ENCODE measurements around the gene TMEM185B. TPM values are rescaled to one million over a fixed set of nuclear protein-coding genes. Genes with fewer than 3 reads are reported as not detected.

Gene TMEM185B
- total and polyA plus RNA-seq, 2 of the 4 experiments (the other 2 are of a cell fraction) = 17.7 to 26.1 TPM

- Histone ChIP-seq H3K18ac (ENCODE audit: low read depth, low read length) (no peak overlapping the region), H3K9me3 (ENCODE audit: control insufficient read depth, insufficient read depth, low read length) (no peaks in the 10 kb centered on the region), H3K23ac (ENCODE audit: low read depth, low read length) (no peak overlapping the region), H3K4me3 (ENCODE audit: insufficient read depth, low read depth, low read length) (no peak overlapping the region), H3K79me1 (ENCODE audit: low read depth in 1 of 2, low read length in 2 of 2) (no peaks in the 10 kb centered on the region), H3K56ac (ENCODE audit: extremely low read depth, insufficient read depth, low read length) (no peak overlapping the region), H4K91ac (ENCODE audit: insufficient read depth, low read depth, low read length) (no peak overlapping the region), H3K27ac (ENCODE audit: insufficient read depth, low read length) (no peak overlapping the region), H3K9me1 (ENCODE audit: insufficient read depth, low read length) (no peaks in the 10 kb centered on the region), H3K4ac (ENCODE audit: low read depth, low read length) (no peak overlapping the region), H3K4me2 (ENCODE audit: low read depth, low read length) (no peak overlapping the region), H4K8ac (ENCODE audit: low read depth in 2 of 2, low read length in 2 of 2) (no peak overlapping the region), H2AFZ (replicated peaks; ENCODE audit: low read length, poor library complexity) (no peak overlapping the region), H2BK15ac (ENCODE audit: low read depth, low read length) (no peak overlapping the region), H3K14ac (replicated peaks; ENCODE audit: low read depth, low read length) (no peak overlapping the region), H4K20me1 (ENCODE audit: insufficient read depth, low read length) (no peaks in the 10 kb centered on the region; the same call in 1 of the 2 replicates), H2BK5ac (ENCODE audit: low read depth, low read length, poor library complexity, severe bottlenecking) (no peak overlapping the region), H2BK20ac (ENCODE audit: low read depth, low read length) (no peak overlapping the region), H4K5ac (ENCODE audit: low read depth, low read length) (no peak overlapping the region), H3K27me3 (ENCODE audit: control insufficient read depth, insufficient read depth, low read length) (peaks cover under 1% of the 10 kb centered on the region; the same call in 1 of the 2 replicates), H2BK120ac (ENCODE audit: low read depth, low read length) (no peak overlapping the region), H3K9ac (ENCODE audit: low read depth, low read length) (no peak overlapping the region), H2AK5ac (ENCODE audit: low read depth, low read length) (no peak overlapping the region), H3K4me1 (ENCODE audit: control insufficient read depth, insufficient read depth, low read length) (no peaks in the 10 kb centered on the region), H3K36me3 (ENCODE audit: control insufficient read depth, insufficient read depth, low read length) (no peaks in the 10 kb centered on the region), H2AK9ac (replicated peaks; ENCODE audit: low read depth, low read length, poor library complexity) (no peak overlapping the region)
- intact Hi-C loops (cut with micrococcal nuclease) (no loop called here), in situ Hi-C loops (cut with MboI; ENCODE audit: low sequenced_read_pairs) (no loop called here), dilution Hi-C loops (cut with HindIII; ENCODE audit: low sequenced_read_pairs, unreplicated experiment) (no loop called here)
- 77% methylated on average over 3 of the region's 10 CpGs; no CpG with 5 or more reads in 1 of the 2 experiments for WGBS, 2 experiments (ENCODE audit: extremely low coverage in 2 of 2, insufficient read length in 1 of 2)
- ATAC-seq (ENCODE audit: low read depth) = no peak
- BruUV-seq (replicated peaks) = no TSS peak
- POLR2A ChIA-PET (ENCODE audit: unreplicated experiment) = no interaction called here
- no peak for DNase-seq
- CTCF ChIA-PET = no interaction called here
- no peak for TF ChIP-seq MXI1 (IDR thresholded peaks at IDR 0.05; ENCODE audit: borderline replicate concordance, low read depth, low read length)
- TF ChIP-seq FOS (IDR thresholded peaks at IDR 0.05; ENCODE audit: low read depth, low read length) = no peak
- no peak for TF ChIP-seq MAZ (IDR thresholded peaks at IDR 0.05; ENCODE audit: borderline replicate concordance, low read depth, low read length)
- no peak for TF ChIP-seq BHLHE40 (IDR thresholded peaks at IDR 0.05; ENCODE audit: low read depth, low read length)
- no peak for TF ChIP-seq SMC3 (IDR thresholded peaks at IDR 0.05; ENCODE audit: low read depth, low read length)
- no peak for TF ChIP-seq MAFK (IDR thresholded peaks at IDR 0.05; ENCODE audit: low read depth, low read length)
- TF ChIP-seq RFX5 (IDR thresholded peaks at IDR 0.05; ENCODE audit: low read depth, low read length) = no peak
- no peak for TF ChIP-seq CEBPB (IDR thresholded peaks at IDR 0.05; ENCODE audit: low read depth, low read length)
- no peak for TF ChIP-seq CTCF (conservative IDR thresholded peaks at IDR 0.05; ENCODE audit: low read depth, low read length)
- TF ChIP-seq CHD1 (IDR thresholded peaks at IDR 0.05; ENCODE audit: low read depth, low read length) = no peak
- TF ChIP-seq POLR2A (IDR thresholded peaks at IDR 0.05; ENCODE audit: low read depth, low read length) = no peak
- TF ChIP-seq RAD21 (IDR thresholded peaks at IDR 0.05; ENCODE audit: low read length) = no peak
- no peak for TF ChIP-seq ELK1 (IDR thresholded peaks at IDR 0.05; ENCODE audit: borderline replicate concordance, low read depth, low read length)
- no peak for TF ChIP-seq RCOR1 (IDR thresholded peaks at IDR 0.05; ENCODE audit: insufficient replicate concordance, low read length)
- no peak for TF ChIP-seq NFE2L2 (IDR thresholded peaks at IDR 0.05; ENCODE audit: low read depth, low read length)
Measured at GRCh38 chr2:120208381-120209353, 14.5 kb downstream of the TMEM185B start.

All from IMR-90 (cell line).